DOHH2 (cell line): ENCODE measurements around the gene FRY.

Experiments used
- H3F3A ChIP-seq: fragments of 200-600 bp; sonication (generic), shearing (Covaris generic); 2 replicates; pipeline ENCODE4 v1.6.0; 2016; ENCODE audit warnings: antibody characterized with exemption, mild to moderate bottlenecking; ENCODE audit not compliant: control insufficient read depth, insufficient read depth
- H3K27ac ChIP-seq: fragments of 200-600 bp; sonication (generic); 2 replicates; pipeline ENCODE4 v1.5.1; 2014; ENCODE audit warnings: low read depth, mild to moderate bottlenecking, low read length, moderate library complexity
- H3K27me3 ChIP-seq: fragments of 200-600 bp; sonication (generic); 2 replicates; pipeline ENCODE4 v1.6.1; 2014; ENCODE audit warnings: mild to moderate bottlenecking, low read length, mixed read lengths; ENCODE audit not compliant: control insufficient read depth
- H3K36me3 ChIP-seq: fragments of 200-600 bp; sonication (generic); 2 replicates; pipeline ENCODE4 v1.6.1; 2014; ENCODE audit warnings: mild to moderate bottlenecking, low read length, moderate library complexity, mixed read lengths; ENCODE audit not compliant: control insufficient read depth
- H3K4me1 ChIP-seq: fragments of 200-600 bp; sonication (generic); 2 replicates; pipeline ENCODE4 v1.6.1; 2014; ENCODE audit warnings: mild to moderate bottlenecking, low read length, mixed read lengths; ENCODE audit not compliant: control insufficient read depth
- H3K4me2 ChIP-seq: fragments of 200-600 bp; sonication (generic); 2 replicates; pipeline ENCODE4 v1.6.0; 2014; ENCODE audit warnings: mild to moderate bottlenecking, low read length, moderate library complexity
- H3K4me3 ChIP-seq: fragments of 200-600 bp; sonication (generic); 2 replicates; pipeline ENCODE4 v1.5.1; 2014; ENCODE audit warnings: mild to moderate bottlenecking, low read length, mixed read lengths
- H3K79me2 ChIP-seq: fragments of 200-600 bp; sonication (generic); 2 replicates; pipeline ENCODE4 v1.6.1; 2014; ENCODE audit warnings: mild to moderate bottlenecking, low read length, mixed read lengths; ENCODE audit not compliant: control insufficient read depth
- H3K9me2 ChIP-seq: fragments of 200-600 bp; sonication (generic); replicated peaks from 2 replicates; pipeline ENCODE4 v1.6.1; 2014; ENCODE audit warnings: mild to moderate bottlenecking, low read length, mixed read lengths; ENCODE audit not compliant: control insufficient read depth
- H3K9me3 ChIP-seq: fragments of 200-600 bp; sonication (generic); 2 replicates; pipeline ENCODE4 v1.6.1; 2014; ENCODE audit warnings: antibody characterized with exemption, low read length, mixed read lengths; ENCODE audit not compliant: control insufficient read depth, insufficient read depth
- H4K20me1 ChIP-seq: fragments of 200-600 bp; sonication (generic); 2 replicates; pipeline ENCODE4 v1.6.0; 2014; ENCODE audit warnings: low read depth, mild to moderate bottlenecking, antibody characterized with exemption, low read length, moderate library complexity; ENCODE audit not compliant: control insufficient read depth, insufficient read depth
- EZH2phosphoT487 ChIP-seq: fragments of 200-600 bp; sonication (generic); IDR thresholded peaks from 2 replicates; pipeline ENCODE4 v1.6.1; 2017; ENCODE audit warnings: borderline replicate concordance, mild to moderate bottlenecking, antibody characterized with exemption, low read length, moderate library complexity, mixed read lengths
- TF ChIP-seq, protein P1 (sequence below): fragments of 200-600 bp; sonication (generic); IDR thresholded peaks from one replicate; pipeline ENCODE4 v1.5.1; 2014; ENCODE audit warnings: antibody characterized with exemption, mild to moderate bottlenecking, low read depth, low read length; ENCODE audit not compliant: poor library complexity, severe bottlenecking

Gene FRY

DNA sequence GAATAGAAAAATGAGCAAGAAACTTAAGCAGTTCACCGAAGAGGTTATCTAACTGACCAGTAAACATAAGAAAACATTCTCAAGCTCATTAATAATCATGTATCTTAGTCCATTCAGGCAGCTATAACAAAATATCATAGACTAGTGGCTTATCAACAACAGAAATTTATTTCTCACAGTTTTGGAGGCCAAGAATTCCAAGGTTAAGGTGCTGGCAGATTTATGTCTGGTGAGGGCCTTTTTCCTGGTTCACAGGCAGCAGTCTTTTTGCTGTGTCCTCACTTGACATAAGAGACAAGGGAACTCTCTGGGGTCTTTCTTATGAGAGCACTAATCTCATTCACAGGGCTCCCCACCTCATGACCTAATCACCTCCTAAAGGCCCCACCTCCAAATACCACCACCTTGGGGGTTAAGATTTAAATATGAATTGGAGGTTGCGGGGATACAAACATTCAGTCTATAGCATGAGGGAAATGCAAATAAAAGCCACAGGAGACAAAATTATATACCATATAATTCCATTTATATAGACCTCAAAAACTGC, 160.0 kb downstream of the FRY start:
- Histone ChIP-seq H3F3A (no peaks in the 10 kb centered on the region), H4K20me1 (no peaks in the 10 kb centered on the region), H3K27me3 (no peaks in the 10 kb centered on the region), H3K4me3 (no peak overlapping the region), H3K4me2 (no peak overlapping the region), H3K27ac (no peak overlapping the region), H3K9me3 (no peaks in the 10 kb centered on the region), H3K4me1 (no peaks in the 10 kb centered on the region), H3K9me2 (no peaks in the 10 kb centered on the region), H3K36me3 (peaks cover 47% of the 10 kb centered on the region), H3K79me2 (no peaks in the 10 kb centered on the region)
- TF ChIP-seq, protein P1, sequence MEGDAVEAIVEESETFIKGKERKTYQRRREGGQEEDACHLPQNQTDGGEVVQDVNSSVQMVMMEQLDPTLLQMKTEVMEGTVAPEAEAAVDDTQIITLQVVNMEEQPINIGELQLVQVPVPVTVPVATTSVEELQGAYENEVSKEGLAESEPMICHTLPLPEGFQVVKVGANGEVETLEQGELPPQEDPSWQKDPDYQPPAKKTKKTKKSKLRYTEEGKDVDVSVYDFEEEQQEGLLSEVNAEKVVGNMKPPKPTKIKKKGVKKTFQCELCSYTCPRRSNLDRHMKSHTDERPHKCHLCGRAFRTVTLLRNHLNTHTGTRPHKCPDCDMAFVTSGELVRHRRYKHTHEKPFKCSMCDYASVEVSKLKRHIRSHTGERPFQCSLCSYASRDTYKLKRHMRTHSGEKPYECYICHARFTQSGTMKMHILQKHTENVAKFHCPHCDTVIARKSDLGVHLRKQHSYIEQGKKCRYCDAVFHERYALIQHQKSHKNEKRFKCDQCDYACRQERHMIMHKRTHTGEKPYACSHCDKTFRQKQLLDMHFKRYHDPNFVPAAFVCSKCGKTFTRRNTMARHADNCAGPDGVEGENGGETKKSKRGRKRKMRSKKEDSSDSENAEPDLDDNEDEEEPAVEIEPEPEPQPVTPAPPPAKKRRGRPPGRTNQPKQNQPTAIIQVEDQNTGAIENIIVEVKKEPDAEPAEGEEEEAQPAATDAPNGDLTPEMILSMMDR, result no peak
- TF ChIP-seq EZH2phosphoT487, result no peak

DNA sequence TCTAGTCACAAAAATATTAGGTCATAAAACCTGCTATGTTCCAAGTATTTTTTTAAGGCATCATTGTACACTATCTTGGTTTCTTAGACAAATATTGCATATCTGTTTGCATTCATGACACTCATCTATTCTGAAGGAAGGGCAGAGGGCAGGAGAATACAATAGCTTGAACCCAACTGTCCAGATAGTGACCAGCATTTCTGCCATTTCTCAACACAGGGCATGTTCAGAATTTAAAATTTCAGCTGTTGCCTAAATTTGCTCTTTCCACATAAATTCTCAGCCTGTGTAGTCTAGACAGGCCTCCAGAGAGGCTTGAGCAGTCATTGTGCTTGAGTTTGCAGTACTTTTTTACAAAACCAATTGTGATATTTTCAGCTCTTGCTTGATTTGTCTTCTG, 164.1 kb downstream of the FRY start:
- no peaks in the 10 kb centered on the region for H3K9me2 ChIP-seq
- H3K36me3 ChIP-seq, result peaks cover 31% of the 10 kb centered on the region
- no peak overlapping the region for H3K4me2 ChIP-seq
- TF ChIP-seq, protein P1, result no peak
- TF ChIP-seq EZH2phosphoT487, result no peak
- no peaks in the 10 kb centered on the region for H3F3A ChIP-seq
- H3K27me3 ChIP-seq, result no peaks in the 10 kb centered on the region
- H3K27ac ChIP-seq, result no peak overlapping the region
- H3K79me2 ChIP-seq, result no peaks in the 10 kb centered on the region
- no peaks in the 10 kb centered on the region for H3K9me3 ChIP-seq
- H4K20me1 ChIP-seq, result no peaks in the 10 kb centered on the region
- H3K4me3 ChIP-seq, result no peak overlapping the region
- H3K4me1 ChIP-seq, result no peaks in the 10 kb centered on the region

DNA sequence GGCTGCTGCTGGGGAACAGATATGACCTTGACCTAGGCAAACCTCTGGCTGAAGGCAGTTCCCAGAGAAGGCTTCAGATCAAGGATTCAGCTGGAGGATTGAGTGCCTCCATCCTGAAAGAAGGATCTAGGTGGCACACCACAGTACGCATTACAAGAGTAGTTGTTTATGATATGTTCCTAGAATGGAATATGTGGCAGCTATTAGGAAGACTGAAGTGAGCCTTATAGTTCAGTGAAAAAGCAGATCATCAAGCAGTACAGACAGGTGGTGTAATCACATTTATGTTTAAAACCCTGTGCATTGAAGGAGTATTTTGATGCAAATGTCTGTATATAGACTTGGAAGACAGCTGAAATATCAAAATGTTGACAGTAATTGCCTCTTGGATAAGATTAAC, 167.6 kb downstream of the FRY start:
- no peaks in the 10 kb centered on the region for H3F3A ChIP-seq
- no peaks in the 10 kb centered on the region for H3K27me3 ChIP-seq
- H3K4me1 ChIP-seq, result no peaks in the 10 kb centered on the region
- H3K4me2 ChIP-seq, result no peak overlapping the region
- TF ChIP-seq EZH2phosphoT487, result no peak
- TF ChIP-seq, protein P1, result no peak
- no peak overlapping the region for H3K27ac ChIP-seq
- no peaks in the 10 kb centered on the region for H4K20me1 ChIP-seq
- H3K36me3 ChIP-seq, result peaks cover 41% of the 10 kb centered on the region
- H3K9me2 ChIP-seq, result no peaks in the 10 kb centered on the region
- H3K4me3 ChIP-seq, result no peak overlapping the region
- no peaks in the 10 kb centered on the region for H3K79me2 ChIP-seq
- H3K9me3 ChIP-seq, result no peaks in the 10 kb centered on the region
